Activated T-cell treated with anti-CD3 and anti-CD28 coated beads, Interleukin-2, amount 50 U/mL, for 24 hours (primary cell): Measurements from ENCODE around the gene CFAP57.

Source experiments
- DNase-seq: peaks from one replicate; pipeline ENCODE4 v3.0.0-alpha.2; 2020
- H3K27ac Mint-ChIP-seq: 2 replicates; pipeline ENCODE4 v1.8.0; 2020; ENCODE audit warnings: mild to moderate bottlenecking, mixed read lengths
- H3K27me3 Mint-ChIP-seq: 2 replicates; pipeline ENCODE4 v1.8.0; 2020; ENCODE audit warnings: mixed read lengths
- H3K36me3 Mint-ChIP-seq: 2 replicates; pipeline ENCODE4 v1.8.0; 2020; ENCODE audit warnings: low read depth, mixed read lengths
- H3K4me1 Mint-ChIP-seq: 2 replicates; pipeline ENCODE4 v1.8.0; 2020; ENCODE audit warnings: low read depth, mixed read lengths
- H3K4me3 Mint-ChIP-seq: 2 replicates; pipeline ENCODE4 v1.8.0; 2020; ENCODE audit warnings: mild to moderate bottlenecking, moderate library complexity, mixed read lengths
- H3K9me3 Mint-ChIP-seq: 2 replicates; pipeline ENCODE4 v1.8.0; 2020; ENCODE audit warnings: mixed read lengths

CFAP57 gene

DNA sequence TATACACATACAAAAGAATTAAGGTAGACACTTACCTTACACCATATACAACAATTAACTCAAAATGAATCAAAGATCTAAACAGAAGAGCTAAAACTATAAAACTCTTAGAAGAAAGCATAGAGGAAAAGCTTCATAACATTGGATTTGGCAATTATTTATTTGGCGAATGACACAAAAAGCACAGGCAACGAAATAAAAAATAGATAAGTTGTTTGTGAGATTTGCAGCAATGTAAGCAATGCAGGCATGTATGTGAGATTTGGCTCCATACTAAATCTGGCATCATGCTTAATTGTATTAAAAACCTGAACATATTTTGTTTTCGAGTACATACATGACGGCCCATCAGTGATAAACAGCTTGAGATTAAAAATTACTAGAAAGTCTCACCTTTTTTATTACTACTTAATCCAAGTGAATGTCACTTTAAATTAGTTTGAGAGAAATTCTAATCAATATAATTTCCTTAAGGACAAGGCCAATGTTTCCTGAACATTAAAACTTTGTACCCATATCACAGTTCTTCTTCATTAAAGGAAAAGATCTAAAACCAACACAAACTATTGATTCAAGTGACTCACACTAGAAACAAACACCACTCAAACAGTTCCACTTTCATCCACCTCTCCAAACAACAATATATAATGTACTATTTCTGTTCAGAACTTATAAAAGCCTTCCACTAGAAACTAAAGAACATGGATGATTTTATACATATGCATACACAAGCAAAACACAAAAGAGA lies 74.5 kb downstream of the CFAP57 start:
- Mint-ChIP-seq H3K36me3 (no peaks in the 10 kb centered on the region), H3K4me1 (no peaks in the 10 kb centered on the region), H3K4me3 (no peak overlapping the region), H3K9me3 (no peaks in the 10 kb centered on the region), H3K27ac (no peak overlapping the region), H3K27me3 (peaks cover 9% of the 10 kb centered on the region)
- no peak for DNase-seq

DNA sequence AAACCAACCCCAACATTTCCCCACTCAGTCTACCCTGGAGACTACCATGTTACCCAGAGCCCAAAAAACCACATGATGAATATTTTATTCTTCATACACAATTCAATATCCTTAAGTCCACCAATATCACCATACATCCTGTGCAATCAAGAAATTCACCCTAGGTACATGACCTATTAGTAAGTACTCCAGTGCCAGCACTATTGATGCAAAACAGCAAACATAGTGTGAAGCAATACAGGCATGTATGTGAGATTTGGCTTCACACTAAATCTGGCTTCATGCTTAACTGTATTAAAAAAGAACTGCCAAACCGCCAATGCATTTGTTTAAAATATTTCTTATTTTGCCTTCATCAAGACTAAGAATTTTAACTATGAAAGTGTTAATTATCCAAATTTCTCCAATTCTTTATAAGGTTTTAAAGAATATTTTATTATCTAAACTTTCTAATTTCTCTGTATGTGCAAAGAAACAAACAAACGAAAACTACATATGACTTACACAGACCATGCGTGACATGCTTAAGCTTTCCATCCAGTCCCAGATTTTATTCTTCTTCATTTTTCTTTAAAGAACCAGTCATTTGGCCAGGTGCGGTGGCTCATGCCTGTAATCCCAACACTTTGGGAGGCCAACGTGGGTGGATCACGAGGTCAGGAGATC lies 75.3 kb downstream of the CFAP57 start:
- H3K27ac Mint-ChIP-seq = no peak overlapping the region
- H3K27me3 Mint-ChIP-seq = peaks cover 9% of the 10 kb centered on the region
- no peaks in the 10 kb centered on the region for H3K9me3 Mint-ChIP-seq
- no peak overlapping the region for H3K4me3 Mint-ChIP-seq
- DNase-seq = no peak
- H3K4me1 Mint-ChIP-seq = no peaks in the 10 kb centered on the region
- H3K36me3 Mint-ChIP-seq = no peaks in the 10 kb centered on the region

DNA sequence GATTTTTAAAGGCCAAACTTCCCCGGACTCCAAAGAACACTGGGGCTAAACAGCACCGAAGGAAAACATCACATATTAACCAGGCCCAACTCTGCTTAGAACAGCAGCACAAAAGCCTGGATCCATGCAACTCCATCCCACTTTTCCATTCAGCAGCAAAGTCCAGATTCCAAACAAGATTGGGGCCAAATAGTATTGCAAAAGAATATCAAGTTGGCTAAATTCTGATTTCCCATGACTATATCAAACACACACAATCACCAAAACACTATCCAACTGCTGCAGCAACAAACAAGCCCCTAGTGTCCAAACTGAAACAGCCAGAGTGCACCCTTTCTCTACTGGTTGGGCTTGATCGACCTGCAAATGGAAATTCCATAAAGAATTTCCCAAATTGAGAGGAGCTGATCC lies 78.2 kb downstream of the CFAP57 start:
- DNase-seq = no peak
- Mint-ChIP-seq H3K9me3 (no peaks in the 10 kb centered on the region), H3K4me1 (no peaks in the 10 kb centered on the region), H3K27me3 (peaks cover 14% of the 10 kb centered on the region), H3K36me3 (no peaks in the 10 kb centered on the region), H3K4me3 (no peak overlapping the region), H3K27ac (no peak overlapping the region)

DNA sequence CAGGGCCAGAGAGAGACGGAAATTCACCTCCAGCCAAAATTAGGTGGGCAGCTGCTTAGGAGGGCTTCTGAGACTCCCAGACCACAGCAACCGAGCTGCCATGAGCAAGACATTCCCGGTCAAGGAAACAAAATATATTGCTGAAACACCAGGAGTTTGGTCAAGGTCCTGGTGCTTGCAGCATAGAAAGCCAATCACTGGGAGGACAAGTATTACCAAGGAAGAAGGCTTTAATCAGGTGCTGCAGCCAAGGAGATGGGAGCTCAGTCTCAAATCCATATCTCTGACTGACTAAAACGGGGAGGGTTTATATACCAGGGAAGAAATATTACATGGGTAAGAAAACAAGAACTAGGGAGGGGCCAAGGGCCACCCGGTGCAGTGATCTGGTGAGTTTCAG lies 78.9 kb downstream of the CFAP57 start:
- no peak for DNase-seq
- Mint-ChIP-seq H3K4me1 (no peaks in the 10 kb centered on the region), H3K36me3 (no peaks in the 10 kb centered on the region), H3K27me3 (peaks cover 14% of the 10 kb centered on the region), H3K4me3 (no peak overlapping the region), H3K9me3 (no peaks in the 10 kb centered on the region), H3K27ac (no peak overlapping the region)

DNA sequence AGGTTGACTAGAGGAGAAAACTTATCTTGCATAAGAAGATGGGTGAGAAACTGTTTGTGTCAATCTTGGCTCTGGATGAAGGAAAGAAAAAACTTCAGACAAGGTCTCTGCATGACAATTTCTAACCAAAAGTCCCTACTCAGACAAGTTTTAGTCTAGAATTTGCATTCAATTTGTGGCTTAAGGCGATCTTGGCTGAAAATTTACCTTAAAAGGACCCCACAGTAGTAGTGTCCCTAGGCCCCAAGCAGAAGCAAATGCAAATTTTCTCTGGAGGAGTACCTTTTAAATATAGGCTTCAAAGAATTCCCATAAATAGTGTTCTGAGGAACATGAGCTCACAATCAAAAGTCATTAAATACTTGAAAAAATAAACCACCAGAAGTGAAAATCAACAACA lies 80.1 kb downstream of the CFAP57 start:
- DNase-seq = no peak
- H3K36me3 Mint-ChIP-seq = no peaks in the 10 kb centered on the region
- no peaks in the 10 kb centered on the region for H3K4me1 Mint-ChIP-seq
- no peak overlapping the region for H3K27ac Mint-ChIP-seq
- H3K27me3 Mint-ChIP-seq = peaks cover 14% of the 10 kb centered on the region
- no peak overlapping the region for H3K4me3 Mint-ChIP-seq
- H3K9me3 Mint-ChIP-seq = no peaks in the 10 kb centered on the region

DNA sequence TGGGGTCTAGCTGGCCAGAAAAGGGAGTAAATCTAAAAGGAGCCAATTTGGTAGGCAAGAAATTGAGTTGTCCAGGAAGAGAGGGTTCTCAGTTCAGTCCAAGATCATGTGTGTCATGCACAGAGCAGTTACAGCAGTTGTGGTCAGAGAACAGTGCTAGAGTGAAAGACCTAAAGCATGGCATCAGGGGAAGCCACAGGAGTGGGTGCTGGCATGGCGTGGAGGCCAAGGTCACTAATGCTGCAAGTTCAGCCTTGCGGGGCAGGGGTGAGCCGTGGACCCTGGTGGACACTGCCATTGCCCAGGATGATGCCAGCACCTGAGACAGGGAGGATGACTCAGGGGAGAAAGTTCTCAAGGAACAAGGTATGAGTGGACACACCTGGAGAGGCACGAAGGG lies 81.0 kb downstream of the CFAP57 start:
- DNase-seq = no peak
- no peak overlapping the region for H3K27ac Mint-ChIP-seq
- H3K27me3 Mint-ChIP-seq = peaks cover 14% of the 10 kb centered on the region
- H3K4me1 Mint-ChIP-seq = no peaks in the 10 kb centered on the region
- no peak overlapping the region for H3K4me3 Mint-ChIP-seq
- H3K36me3 Mint-ChIP-seq = no peaks in the 10 kb centered on the region
- no peaks in the 10 kb centered on the region for H3K9me3 Mint-ChIP-seq

DNA sequence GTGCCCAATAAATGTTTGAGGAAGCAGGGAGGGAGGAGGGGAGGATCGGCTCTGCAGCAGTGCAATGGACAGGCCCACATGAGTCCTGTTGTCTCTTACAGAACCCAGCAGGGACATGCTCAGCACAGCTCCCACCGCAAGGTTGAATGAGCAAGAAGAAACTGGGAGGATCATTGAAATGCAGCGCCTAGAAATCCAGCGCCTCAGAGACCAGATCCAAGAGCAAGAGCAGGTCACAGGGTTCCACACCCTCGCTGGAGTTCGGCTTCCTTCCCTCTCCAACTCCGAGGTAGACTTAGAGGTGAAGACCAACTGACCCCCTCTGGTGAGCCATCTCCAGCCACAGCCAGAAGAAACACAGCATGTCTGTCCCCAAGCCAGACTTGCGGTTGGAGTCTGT lies 81.7 kb downstream of the CFAP57 start:
- Mint-ChIP-seq H3K4me1 (no peaks in the 10 kb centered on the region), H3K9me3 (no peaks in the 10 kb centered on the region), H3K27me3 (peaks cover 14% of the 10 kb centered on the region), H3K4me3 (no peak overlapping the region), H3K27ac (no peak overlapping the region), H3K36me3 (no peaks in the 10 kb centered on the region)
- no peak for DNase-seq

DNA sequence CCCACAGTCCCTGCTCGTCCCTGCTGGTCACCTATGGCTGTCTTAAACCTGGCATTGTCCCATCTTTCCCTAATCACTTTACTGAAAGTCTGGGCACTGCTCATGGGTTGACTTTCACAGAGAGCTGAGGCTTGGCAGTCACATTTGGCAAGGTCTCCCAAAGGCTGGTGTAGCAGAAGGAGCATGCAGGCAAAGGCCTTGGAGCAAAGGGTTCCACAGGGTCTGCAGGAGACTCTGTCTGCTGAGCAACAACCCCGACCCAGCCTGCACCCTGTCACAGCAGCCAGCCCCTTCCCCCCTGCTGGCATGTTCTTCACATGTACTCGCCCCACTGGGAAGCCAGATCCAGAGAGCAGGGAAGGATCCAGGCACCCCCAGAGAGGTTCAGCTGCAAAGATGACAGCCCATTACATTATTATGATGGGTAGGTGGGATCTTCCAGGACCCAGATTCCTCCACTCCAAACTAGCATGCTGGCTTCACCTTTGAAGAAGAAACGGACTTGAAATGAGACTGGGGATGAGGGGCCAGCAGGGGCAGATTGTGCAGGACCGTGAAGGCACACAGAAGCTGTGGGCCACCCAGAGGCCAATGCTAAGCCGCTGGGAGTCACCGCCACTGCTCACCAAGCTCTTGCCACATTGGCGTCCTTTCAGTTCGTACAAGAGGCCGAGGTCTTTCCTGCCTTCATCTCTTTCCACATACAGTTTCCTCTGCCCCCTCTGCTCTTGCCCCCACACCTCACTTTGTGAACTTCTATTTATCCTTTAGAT lies 83.5 kb downstream of the CFAP57 start:
- no peaks in the 10 kb centered on the region for H3K4me1 Mint-ChIP-seq
- no peak overlapping the region for H3K4me3 Mint-ChIP-seq
- H3K9me3 Mint-ChIP-seq = no peaks in the 10 kb centered on the region
- H3K27me3 Mint-ChIP-seq = peaks cover 9% of the 10 kb centered on the region
- no peaks in the 10 kb centered on the region for H3K36me3 Mint-ChIP-seq
- H3K27ac Mint-ChIP-seq = no peak overlapping the region
- no peak for DNase-seq

DNA sequence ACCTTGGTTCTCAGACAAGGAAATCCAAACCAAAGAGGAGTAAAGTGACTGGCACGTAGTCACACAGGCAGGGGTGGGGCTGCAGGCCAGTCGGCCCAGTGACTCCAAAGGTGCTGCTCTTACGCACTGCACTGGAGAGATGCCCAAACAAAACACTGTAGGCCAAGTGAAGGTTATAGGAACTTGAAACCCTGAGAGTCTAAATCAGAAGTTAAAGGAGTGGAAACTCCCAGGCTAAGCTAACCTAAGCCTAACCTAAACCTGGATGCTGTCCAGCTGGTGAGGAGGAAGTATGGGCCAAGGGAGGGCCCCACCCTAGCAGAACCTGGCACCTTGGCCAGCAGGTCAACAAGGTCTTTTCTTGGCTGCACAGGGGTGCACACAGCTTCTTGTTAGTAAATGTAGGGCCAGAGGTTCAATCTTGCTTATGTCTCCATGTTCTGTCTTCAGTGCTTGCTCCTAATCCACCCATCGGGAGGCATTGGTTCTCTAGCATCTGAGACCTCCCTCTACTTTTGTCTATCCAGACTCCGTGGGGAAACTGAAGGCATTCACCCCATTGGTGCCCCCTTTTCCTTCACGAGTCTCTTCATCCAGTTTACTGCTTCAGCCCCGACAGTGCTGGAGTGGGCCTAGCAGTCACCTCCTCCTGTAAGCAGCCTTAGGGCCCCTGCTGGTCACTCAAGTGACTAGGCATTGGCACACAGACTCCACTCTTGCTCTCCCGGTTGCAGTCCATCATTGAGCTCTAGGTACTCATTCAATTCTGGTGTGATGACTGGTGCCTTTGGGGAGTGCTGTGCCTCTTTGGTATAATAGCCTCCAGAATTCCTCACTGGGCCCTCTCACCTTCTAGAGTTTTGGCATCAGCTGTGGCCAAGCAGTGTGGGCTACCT lies 84.8 kb downstream of the CFAP57 start:
- no peaks in the 10 kb centered on the region for H3K4me1 Mint-ChIP-seq
- no peak overlapping the region for H3K4me3 Mint-ChIP-seq
- no peaks in the 10 kb centered on the region for H3K36me3 Mint-ChIP-seq
- H3K27ac Mint-ChIP-seq = no peak overlapping the region
- H3K9me3 Mint-ChIP-seq = no peaks in the 10 kb centered on the region
- no peak for DNase-seq
- H3K27me3 Mint-ChIP-seq = peaks cover 5% of the 10 kb centered on the region

DNA sequence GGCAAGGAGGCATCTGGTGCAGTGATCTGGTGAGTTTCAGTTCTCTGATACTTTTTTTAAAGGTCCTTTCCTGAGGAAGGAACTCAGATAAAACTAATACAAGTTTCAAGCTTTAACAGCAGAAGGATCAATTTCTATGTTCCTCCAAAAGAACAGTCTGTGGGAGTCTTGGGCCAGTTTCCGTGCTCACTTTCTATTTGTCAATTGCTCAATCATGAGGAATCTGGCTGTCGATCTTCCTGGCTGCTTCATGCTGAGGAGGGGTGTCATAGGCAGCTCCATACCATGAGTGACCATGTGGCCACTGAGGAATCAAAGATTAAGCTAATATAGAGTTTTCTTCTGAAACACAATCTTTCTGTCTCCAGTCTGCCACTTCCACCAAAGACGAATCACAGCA lies 86.2 kb downstream of the CFAP57 start:
- Mint-ChIP-seq H3K27me3 (peaks cover 2% of the 10 kb centered on the region), H3K36me3 (no peaks in the 10 kb centered on the region), H3K4me1 (no peaks in the 10 kb centered on the region), H3K9me3 (peaks cover 4% of the 10 kb centered on the region), H3K4me3 (no peak overlapping the region), H3K27ac (no peak overlapping the region)
- DNase-seq = no peak

DNA sequence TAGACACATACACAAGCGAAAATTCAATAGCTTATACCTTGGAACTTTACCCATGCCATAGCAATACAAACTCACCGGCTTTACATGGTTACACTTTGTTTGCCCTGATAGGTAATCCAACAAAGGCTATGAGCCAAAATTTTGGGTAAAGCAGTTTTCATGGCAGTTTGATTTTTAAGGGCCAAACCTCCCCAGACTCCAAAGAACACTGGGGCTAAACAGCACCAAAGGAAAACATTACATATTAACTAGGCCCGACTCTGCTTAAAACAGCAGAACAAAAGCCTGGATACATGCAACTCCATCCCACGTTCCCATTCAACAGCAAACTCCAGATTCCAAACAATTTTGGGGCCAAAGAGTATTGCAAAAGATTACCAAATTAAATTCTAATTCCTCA lies 93.3 kb downstream of the CFAP57 start:
- Mint-ChIP-seq H3K27me3 (peaks cover 20% of the 10 kb centered on the region), H3K4me3 (no peak overlapping the region), H3K9me3 (peaks cover 10% of the 10 kb centered on the region), H3K4me1 (peaks cover 4% of the 10 kb centered on the region), H3K36me3 (no peaks in the 10 kb centered on the region), H3K27ac (no peak overlapping the region)
- no peak for DNase-seq

DNA sequence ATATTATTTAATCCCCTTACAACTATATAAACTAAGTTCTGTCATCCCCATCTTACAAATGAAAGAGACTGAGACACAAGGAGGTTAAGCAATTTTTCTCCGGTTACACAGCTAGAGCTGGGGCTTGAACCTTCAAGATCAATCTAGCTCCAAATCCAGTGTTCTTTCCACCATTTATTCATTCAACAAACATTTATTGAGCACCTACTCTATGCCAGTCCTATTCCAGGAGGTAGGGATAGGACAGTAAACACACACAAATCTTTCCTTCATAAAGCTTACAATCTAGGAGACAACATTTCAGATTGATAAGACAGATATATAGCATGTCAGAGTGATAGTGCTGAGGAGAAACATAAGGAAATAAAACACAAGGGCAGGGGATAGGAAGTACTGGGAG lies 94.8 kb downstream of the CFAP57 start:
- no peak for DNase-seq
- H3K36me3 Mint-ChIP-seq = no peaks in the 10 kb centered on the region
- H3K27me3 Mint-ChIP-seq = peaks cover 34% of the 10 kb centered on the region
- no peak overlapping the region for H3K4me3 Mint-ChIP-seq
- H3K9me3 Mint-ChIP-seq = peaks cover 10% of the 10 kb centered on the region
- H3K4me1 Mint-ChIP-seq = peaks cover 15% of the 10 kb centered on the region
- H3K27ac Mint-ChIP-seq = no peak overlapping the region

DNA sequence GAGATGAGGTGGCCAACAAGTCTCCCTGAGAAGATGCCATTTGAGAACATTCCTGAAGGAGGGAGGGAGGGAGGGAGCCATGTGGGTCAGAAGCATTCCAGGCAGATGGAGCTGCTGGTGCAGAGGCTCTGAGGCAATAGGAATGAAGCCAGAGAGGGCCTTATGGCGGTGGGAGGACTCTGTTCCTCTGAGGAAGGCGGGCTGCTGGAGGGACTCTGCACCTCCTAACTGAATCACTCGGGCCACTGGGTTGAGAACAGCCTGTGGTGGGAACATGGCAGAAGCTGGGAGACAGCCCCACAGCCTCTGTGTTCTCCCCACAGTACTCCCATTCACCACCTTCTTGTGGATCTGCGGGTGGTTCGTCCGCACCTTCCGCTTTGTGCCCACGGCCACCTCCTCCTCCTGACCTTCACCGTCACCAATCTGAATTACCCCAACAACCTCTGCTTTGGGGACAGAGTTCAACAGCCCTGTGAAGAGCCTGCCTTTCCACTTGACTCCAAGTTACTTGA lies 95.2 kb downstream of the CFAP57 start:
- no peaks in the 10 kb centered on the region for H3K36me3 Mint-ChIP-seq
- peaks cover 15% of the 10 kb centered on the region for H3K4me1 Mint-ChIP-seq
- no peak for DNase-seq
- H3K27ac Mint-ChIP-seq = no peak overlapping the region
- H3K4me3 Mint-ChIP-seq = no peak overlapping the region
- peaks cover 37% of the 10 kb centered on the region for H3K27me3 Mint-ChIP-seq
- peaks cover 10% of the 10 kb centered on the region for H3K9me3 Mint-ChIP-seq

DNA sequence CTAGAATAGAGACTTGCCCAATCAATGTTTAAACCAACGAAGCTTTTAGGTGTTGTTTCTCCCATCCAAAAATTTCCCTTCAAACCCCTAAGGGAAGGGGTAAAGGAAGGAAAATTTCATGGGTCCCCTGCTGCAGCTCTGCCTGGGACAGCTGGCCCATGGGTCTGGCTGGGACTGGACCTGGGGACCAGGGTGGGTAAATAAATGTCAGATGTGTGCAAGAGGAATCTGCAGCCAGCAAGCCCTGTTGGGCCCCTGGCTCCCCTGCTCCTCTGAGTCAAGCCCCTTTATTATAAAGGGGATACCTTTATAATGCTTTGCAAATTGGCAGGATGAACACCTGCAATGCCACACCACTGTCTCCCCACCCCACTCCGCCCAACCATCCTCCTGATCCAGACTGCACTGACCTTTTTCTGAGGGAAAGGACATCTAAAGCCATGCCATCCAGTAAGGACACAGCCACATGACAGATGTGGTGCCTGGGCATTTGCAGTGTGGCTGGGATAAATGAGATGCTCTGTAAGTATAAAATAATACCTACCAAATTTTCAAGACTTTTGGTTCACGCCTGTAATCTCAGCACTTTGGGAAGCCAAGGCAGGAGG lies 95.8 kb downstream of the CFAP57 start:
- Mint-ChIP-seq H3K4me1 (peaks cover 15% of the 10 kb centered on the region), H3K9me3 (peaks cover 6% of the 10 kb centered on the region), H3K27ac (no peak overlapping the region), H3K27me3 (peaks cover 37% of the 10 kb centered on the region), H3K4me3 (no peak overlapping the region), H3K36me3 (no peaks in the 10 kb centered on the region)
- DNase-seq = no peak
